K562 (cell line): Measurements from ENCODE around the gene SGPP2. TPM values are rescaled to one million over a fixed set of nuclear protein-coding genes. Genes with fewer than 3 reads are reported as not detected.

Experiments used
- ATAC-seq: fragments of 200-7000 bp; cut with Tn5 transposase; 3 replicates; pipeline ENCODE4 v1.9.1; 2020; ENCODE audit warnings: moderate library complexity
- BruUV-seq: library from RNA; stranded (reverse); fragments of 400-500 nt; replicated peaks from 2 replicates; lab custom pipeline; 2021; lab: Mats Ljungman, UMichigan
- CTCF ChIA-PET: fragments of 300-600 bp; formaldehyde crosslinking; extraction: SDS; loops from one replicate; lab custom pipeline; 2021; ENCODE audit warnings: low intra/inter-chr PET ratio; lab: Yijun Ruan, JAX
- POLR2A ChIA-PET: fragments of 300-600, 350-650 bp; sonication (Branson Sonifier 250); formaldehyde crosslinking; extraction: SDS; loops from one replicate; lab custom pipeline; 2021; ENCODE audit warnings: antibody characterized with exemption, inconsistent platforms; lab: Yijun Ruan, JAX
- DNase-seq, 4 experiments: peaks; one replicate each; pipeline versions ENCODE4 v3.0.0 to v3.0.0-alpha.2; 2011 to 2018; ENCODE audit warnings: low spot score in 3 of 4, mixed read lengths in 3 of 4; ENCODE audit errors: extremely low read depth in 1 of 4
- FAIRE-seq: peaks from 2 replicates; lab custom pipeline; 2011; peaks lifted over from hg19 to GRCh38; lab: Jason Lieb, UNC
- H2AFZ ChIP-seq: 2 replicates; pipeline ENCODE4 v1.6.0; 2011; ENCODE audit warnings: low read depth, low read length, control low read depth, inconsistent platforms
- H3K27ac ChIP-seq: fragments of 200-600 bp; 3 replicates; pipeline ENCODE4 v1.8.0; 2011; ENCODE audit warnings: low read depth, mild to moderate bottlenecking, control low read depth, inconsistent platforms, low read length, moderate library complexity, mixed read lengths; ENCODE audit errors: extremely low read depth
- H3K27me3 ChIP-seq, 2 experiments: fragments of 300-600 bp in 1 of 2; 2 replicates in 1 of 2; 3 replicates in 1 of 2; pipeline versions ENCODE4 v1.6.0 to v1.8.0; 2011; ENCODE audit warnings: inconsistent platforms in 2 of 2, low read length in 2 of 2, mild to moderate bottlenecking in 1 of 2, mixed read lengths in 1 of 2, moderate library complexity in 1 of 2; ENCODE audit not compliant: control insufficient read depth in 2 of 2, insufficient read depth in 2 of 2
- H3K36me3 ChIP-seq: fragments of 300-600 bp; 3 replicates; pipeline ENCODE4 v1.8.0; 2011; ENCODE audit warnings: mild to moderate bottlenecking, low read length, inconsistent platforms; ENCODE audit not compliant: control insufficient read depth, insufficient read depth
- H3K4me1 ChIP-seq, 2 experiments: fragments of 200-600 bp in 1 of 2; replicated peaks in 1 of 2; 2 replicates in 1 of 2; 3 replicates in 1 of 2; pipeline versions ENCODE4 v1.5.1 to v1.8.0; 2011; ENCODE audit warnings: inconsistent platforms in 2 of 2, low read length in 2 of 2, mild to moderate bottlenecking in 1 of 2, mixed read lengths in 1 of 2, moderate library complexity in 1 of 2; ENCODE audit not compliant: control insufficient read depth in 2 of 2, insufficient read depth in 2 of 2
- H3K4me2 ChIP-seq: 2 replicates; pipeline ENCODE4 v1.6.1; 2011; ENCODE audit warnings: low read length, control low read depth, inconsistent platforms, mixed read lengths; ENCODE audit not compliant: insufficient read depth
- H3K4me3 ChIP-seq: fragments of 200-600 bp; sonication (generic), shearing (Covaris generic); 2 replicates; pipeline ENCODE4 v1.5.1; 2016; ENCODE audit warnings: control low read depth, inconsistent platforms
- H3K79me2 ChIP-seq: fragments of 200-600 bp; 3 replicates; pipeline ENCODE4 v1.8.0; 2011; ENCODE audit warnings: low read length, inconsistent platforms; ENCODE audit not compliant: control insufficient read depth, insufficient read depth
- H3K9ac ChIP-seq, 2 experiments: 2 replicates each; pipeline versions ENCODE4 v1.6.0 to v1.6.1; 2011; ENCODE audit warnings: low read depth in 2 of 2, low read length in 2 of 2, control low read depth in 1 of 2, inconsistent platforms in 1 of 2, mild to moderate bottlenecking in 1 of 2, mixed read lengths in 1 of 2; ENCODE audit not compliant: insufficient read depth in 1 of 2
- H3K9me1 ChIP-seq: one replicate; pipeline ENCODE4 v1.6.0; 2011; ENCODE audit warnings: inconsistent platforms, mild to moderate bottlenecking, low read length, moderate library complexity; ENCODE audit not compliant: control insufficient read depth, insufficient read depth
- H3K9me3 ChIP-seq: replicated peaks from 2 replicates; pipeline ENCODE4 v1.5.1; 2011; ENCODE audit warnings: low read depth, low read length, inconsistent platforms; ENCODE audit not compliant: control insufficient read depth, insufficient read depth
- H4K20me1 ChIP-seq: replicated peaks from 2 replicates; pipeline ENCODE4 v1.6.1; 2011; ENCODE audit warnings: low read length, inconsistent platforms, mixed read lengths; ENCODE audit not compliant: control insufficient read depth, insufficient read depth
- CHD2 ChIP-seq: IDR thresholded peaks from 2 replicates; pipeline ENCODE4 v1.6.1; 2011; ENCODE audit warnings: low read depth, low read length
- COPS2 ChIP-seq: fragments of 450-650 bp; conservative IDR thresholded peaks from 2 replicates; pipeline ENCODE4 v1.6.1; 2016; ENCODE audit warnings: mild to moderate bottlenecking, moderate library complexity
- ZBTB7A ChIP-seq: IDR thresholded peaks from 2 replicates; pipeline ENCODE4 v1.6.1; 2011; ENCODE audit warnings: low read depth, mild to moderate bottlenecking, low read length, moderate library complexity, borderline replicate concordance; ENCODE audit not compliant: control insufficient read depth
- ZFP1 ChIP-seq: fragments of 450-650 bp; formaldehyde crosslinking; IDR thresholded peaks from 2 replicates; pipeline ENCODE4 v1.4.0; 2020; ENCODE audit warnings: mild to moderate bottlenecking, mixed read lengths
- ZNF76 ChIP-seq: fragments of 250-450 bp; sonication (Bioruptor Pico); IDR thresholded peaks from 2 replicates; pipeline ENCODE4 v1.4.0; 2020; ENCODE audit warnings: mild to moderate bottlenecking, moderate library complexity, borderline replicate concordance
- WGBS: fragments of 100-300 bp; shearing (Covaris generic); methylation state at CpG from one replicate; pipeline ENCODE4 v1.1.6; 2016; ENCODE audit warnings: low coverage, mixed read lengths; ENCODE audit not compliant: insufficient coverage; ENCODE audit errors: missing lambda C conversion rate; 5-methylcytosine and 5-hydroxymethylcytosine counted together
- in situ Hi-C: fragments of 300-500 bp; cut with MboI; formaldehyde crosslinking; loops from 4 replicates; pipeline ENCODE4 v1.15.0; 2018; ENCODE audit warnings: inconsistent platforms, mixed read lengths
- intact Hi-C: fragments of 100-400 bp; cut with micrococcal nuclease; formaldehyde crosslinking; loops from 2 replicates; pipeline ENCODE4 v1.14.2; 2022
- polyA plus RNA-seq, 8 experiments: library from polyadenylated mRNA; depleted of rRNA in 4 of 8; stranded (reverse) in 5 of 8; unstranded in 3 of 8; fragments of >200 nt; fragmentation: Nextera tagmentation in 2 of 8; fragmentation: Illumina TruSeq in 1 of 8; extraction: Ambion mirVana in 2 of 8; extraction: Trizol in 1 of 8; gene quantifications; 2 replicates each; pipeline versions ENCODE4 v1.2.1 to v1.2.3, GENCODE V29; 2011 to 2014; ENCODE audit warnings: inconsistent platforms in 1 of 8, missing spikeins in 1 of 8
- total RNA-seq, 7 experiments: library from RNA; depleted of rRNA in 6 of 7; stranded (reverse); fragments of >200 nt in 6 of 7; fragmentation: Illumina TruSeq in 2 of 7; extraction: Trizol in 2 of 7; gene quantifications; 2 replicates each; pipeline versions ENCODE4 v1.2.1 to v1.2.3, GENCODE V29; 2011 to 2021; ENCODE audit warnings: low replicate concordance in 1 of 7
- TF ChIP-seq, protein P1 (sequence below): sonication (generic); IDR thresholded peaks from 2 replicates; pipeline ENCODE4 v1.6.1; 2016
- TF ChIP-seq, protein P2 (sequence below): sonication (generic); formaldehyde crosslinking; IDR thresholded peaks from 2 replicates; pipeline ENCODE4 v1.8.1; 2022; ENCODE audit warnings: missing genetic modification reagents
- TF ChIP-seq, protein P3 (sequence below), 2 experiments: IDR thresholded peaks; 2 replicates each; pipeline ENCODE4 v1.6.1; 2012; ENCODE audit warnings: improper control_type of control experiment in 2 of 2, low read depth in 2 of 2, low read length in 2 of 2, borderline replicate concordance in 1 of 2
- TF ChIP-seq, protein P4 (sequence below), 2 experiments: fragments of 450-650 bp in 1 of 2; IDR thresholded peaks; 2 replicates each; pipeline ENCODE4 v1.6.1; 2011 to 2017; ENCODE audit warnings: low read depth in 2 of 2, antibody characterized with exemption in 1 of 2, borderline replicate concordance in 1 of 2, low read length in 1 of 2, mild to moderate bottlenecking in 1 of 2, mixed read lengths in 1 of 2; ENCODE audit not compliant: control insufficient read depth in 1 of 2

SGPP2 gene
- total and polyA plus RNA-seq, 9 of the 15 experiments (the other 6 are each of a cell fraction or from before 2014, with no cell fraction given), result 0.01 to 0.04 TPM; not detected in 7

DNA sequence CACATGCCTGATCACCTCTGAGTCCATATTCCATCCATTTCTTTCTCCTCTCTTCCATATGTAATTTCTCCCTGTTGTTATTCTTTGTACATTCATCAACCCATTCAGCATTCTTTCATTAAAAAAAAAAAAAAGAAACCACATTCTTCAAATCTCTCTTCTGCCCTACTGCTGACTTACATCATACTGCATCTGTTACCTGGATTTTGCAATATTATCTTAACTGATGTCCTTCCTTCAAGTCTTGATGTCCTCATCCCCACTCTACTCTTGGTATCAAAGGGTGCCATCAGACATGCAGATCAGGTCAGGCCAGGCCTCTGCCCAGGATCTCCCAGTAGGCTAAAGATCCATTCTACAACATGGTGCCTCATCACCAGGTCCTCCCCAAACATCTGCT, 90.6 kb downstream of the SGPP2 start (continued):
- TF ChIP-seq, protein P1, sequence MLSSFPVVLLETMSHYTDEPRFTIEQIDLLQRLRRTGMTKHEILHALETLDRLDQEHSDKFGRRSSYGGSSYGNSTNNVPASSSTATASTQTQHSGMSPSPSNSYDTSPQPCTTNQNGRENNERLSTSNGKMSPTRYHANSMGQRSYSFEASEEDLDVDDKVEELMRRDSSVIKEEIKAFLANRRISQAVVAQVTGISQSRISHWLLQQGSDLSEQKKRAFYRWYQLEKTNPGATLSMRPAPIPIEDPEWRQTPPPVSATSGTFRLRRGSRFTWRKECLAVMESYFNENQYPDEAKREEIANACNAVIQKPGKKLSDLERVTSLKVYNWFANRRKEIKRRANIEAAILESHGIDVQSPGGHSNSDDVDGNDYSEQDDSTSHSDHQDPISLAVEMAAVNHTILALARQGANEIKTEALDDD, result no peak
- TF ChIP-seq, protein P2, sequence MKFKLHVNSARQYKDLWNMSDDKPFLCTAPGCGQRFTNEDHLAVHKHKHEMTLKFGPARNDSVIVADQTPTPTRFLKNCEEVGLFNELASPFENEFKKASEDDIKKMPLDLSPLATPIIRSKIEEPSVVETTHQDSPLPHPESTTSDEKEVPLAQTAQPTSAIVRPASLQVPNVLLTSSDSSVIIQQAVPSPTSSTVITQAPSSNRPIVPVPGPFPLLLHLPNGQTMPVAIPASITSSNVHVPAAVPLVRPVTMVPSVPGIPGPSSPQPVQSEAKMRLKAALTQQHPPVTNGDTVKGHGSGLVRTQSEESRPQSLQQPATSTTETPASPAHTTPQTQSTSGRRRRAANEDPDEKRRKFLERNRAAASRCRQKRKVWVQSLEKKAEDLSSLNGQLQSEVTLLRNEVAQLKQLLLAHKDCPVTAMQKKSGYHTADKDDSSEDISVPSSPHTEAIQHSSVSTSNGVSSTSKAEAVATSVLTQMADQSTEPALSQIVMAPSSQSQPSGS (CRISPR knock-in tag), result no peak

DNA sequence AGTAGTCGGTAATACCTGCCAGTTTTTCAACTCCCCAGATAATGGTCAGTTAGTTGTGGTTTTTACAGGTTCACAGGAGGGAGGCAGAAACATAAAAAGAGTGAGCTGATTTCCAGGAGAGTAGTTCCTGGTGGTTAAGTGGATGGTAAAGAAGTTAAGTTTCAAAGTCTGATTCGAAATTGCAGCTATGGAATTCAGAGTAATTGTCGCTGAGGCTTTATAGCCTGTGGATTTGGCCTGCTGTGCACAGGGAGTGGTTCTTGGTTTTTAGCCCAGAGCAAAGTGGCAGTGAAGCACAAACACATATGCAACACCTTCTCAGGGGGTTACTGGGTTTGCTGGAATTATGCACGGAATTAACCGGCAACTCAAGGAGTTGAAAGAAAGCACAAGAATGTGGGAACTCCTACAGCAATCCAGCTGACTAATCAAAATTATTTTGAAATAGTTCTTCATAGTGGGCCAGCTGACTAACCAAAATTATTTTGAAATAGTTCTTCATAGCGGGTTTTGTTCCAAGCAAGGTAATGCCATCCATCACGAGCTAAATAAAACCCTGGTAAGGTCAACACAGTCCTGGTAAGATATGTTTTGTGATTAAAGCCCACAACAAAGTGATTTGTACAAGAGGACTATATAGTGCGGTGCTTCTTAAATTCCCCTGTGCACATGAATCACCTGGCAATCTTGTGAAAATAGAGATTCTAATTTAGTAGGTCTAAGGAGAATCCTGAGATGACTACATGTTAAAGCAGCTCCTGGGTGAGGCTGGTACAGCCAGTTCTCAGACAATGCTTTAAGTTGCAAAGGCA, 94.4 kb downstream of the SGPP2 start:
- ATAC-seq (no peak), FAIRE-seq (no peak), DNase-seq (no peak)
- Histone ChIP-seq H2AFZ (no peak overlapping the region), H3K4me3 (no peak overlapping the region), H4K20me1 (no peaks in the 10 kb centered on the region), H3K9me3 (no peaks in the 10 kb centered on the region), H3K27ac (no peak overlapping the region), H3K4me1 (no peaks in the 10 kb centered on the region), H3K4me2 (no peak overlapping the region), H3K36me3 (no peaks in the 10 kb centered on the region), H3K27me3 (no peaks in the 10 kb centered on the region; a peak in 1 of 5 replicates), H3K79me2 (no peaks in the 10 kb centered on the region), H3K9ac (no peak overlapping the region), H3K9me1 (no peaks in the 10 kb centered on the region)
- intact Hi-C loops (no loop called here), in situ Hi-C loops (no loop called here)
- POLR2A ChIA-PET, result no interaction called here
- no TSS peak for BruUV-seq
- CTCF ChIA-PET, result no interaction called here
- WGBS, result 2% methylated on average over 8 of the region's 8 CpGs
- TF ChIP-seq COPS2 (no peak), ZNF76 (CRISPR knock-in tag) (no peak), ZFP1 (no peak), CHD2 (no peak), ZBTB7A (no peak)
- TF ChIP-seq, protein P3, sequence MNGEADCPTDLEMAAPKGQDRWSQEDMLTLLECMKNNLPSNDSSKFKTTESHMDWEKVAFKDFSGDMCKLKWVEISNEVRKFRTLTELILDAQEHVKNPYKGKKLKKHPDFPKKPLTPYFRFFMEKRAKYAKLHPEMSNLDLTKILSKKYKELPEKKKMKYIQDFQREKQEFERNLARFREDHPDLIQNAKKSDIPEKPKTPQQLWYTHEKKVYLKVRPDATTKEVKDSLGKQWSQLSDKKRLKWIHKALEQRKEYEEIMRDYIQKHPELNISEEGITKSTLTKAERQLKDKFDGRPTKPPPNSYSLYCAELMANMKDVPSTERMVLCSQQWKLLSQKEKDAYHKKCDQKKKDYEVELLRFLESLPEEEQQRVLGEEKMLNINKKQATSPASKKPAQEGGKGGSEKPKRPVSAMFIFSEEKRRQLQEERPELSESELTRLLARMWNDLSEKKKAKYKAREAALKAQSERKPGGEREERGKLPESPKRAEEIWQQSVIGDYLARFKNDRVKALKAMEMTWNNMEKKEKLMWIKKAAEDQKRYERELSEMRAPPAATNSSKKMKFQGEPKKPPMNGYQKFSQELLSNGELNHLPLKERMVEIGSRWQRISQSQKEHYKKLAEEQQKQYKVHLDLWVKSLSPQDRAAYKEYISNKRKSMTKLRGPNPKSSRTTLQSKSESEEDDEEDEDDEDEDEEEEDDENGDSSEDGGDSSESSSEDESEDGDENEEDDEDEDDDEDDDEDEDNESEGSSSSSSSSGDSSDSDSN (IDR thresholded peaks at IDR 0.05; ENCODE audit: borderline replicate concordance in 1 of 2, low read depth in 2 of 2, low read length in 2 of 2), result no peak
- TF ChIP-seq, protein P4, sequence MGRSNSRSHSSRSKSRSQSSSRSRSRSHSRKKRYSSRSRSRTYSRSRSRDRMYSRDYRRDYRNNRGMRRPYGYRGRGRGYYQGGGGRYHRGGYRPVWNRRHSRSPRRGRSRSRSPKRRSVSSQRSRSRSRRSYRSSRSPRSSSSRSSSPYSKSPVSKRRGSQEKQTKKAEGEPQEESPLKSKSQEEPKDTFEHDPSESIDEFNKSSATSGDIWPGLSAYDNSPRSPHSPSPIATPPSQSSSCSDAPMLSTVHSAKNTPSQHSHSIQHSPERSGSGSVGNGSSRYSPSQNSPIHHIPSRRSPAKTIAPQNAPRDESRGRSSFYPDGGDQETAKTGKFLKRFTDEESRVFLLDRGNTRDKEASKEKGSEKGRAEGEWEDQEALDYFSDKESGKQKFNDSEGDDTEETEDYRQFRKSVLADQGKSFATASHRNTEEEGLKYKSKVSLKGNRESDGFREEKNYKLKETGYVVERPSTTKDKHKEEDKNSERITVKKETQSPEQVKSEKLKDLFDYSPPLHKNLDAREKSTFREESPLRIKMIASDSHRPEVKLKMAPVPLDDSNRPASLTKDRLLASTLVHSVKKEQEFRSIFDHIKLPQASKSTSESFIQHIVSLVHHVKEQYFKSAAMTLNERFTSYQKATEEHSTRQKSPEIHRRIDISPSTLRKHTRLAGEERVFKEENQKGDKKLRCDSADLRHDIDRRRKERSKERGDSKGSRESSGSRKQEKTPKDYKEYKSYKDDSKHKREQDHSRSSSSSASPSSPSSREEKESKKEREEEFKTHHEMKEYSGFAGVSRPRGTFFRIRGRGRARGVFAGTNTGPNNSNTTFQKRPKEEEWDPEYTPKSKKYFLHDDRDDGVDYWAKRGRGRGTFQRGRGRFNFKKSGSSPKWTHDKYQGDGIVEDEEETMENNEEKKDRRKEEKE (IDR thresholded peaks at IDR 0.05; ENCODE audit: borderline replicate concordance in 1 of 2, control insufficient read depth in 1 of 2, low read depth in 2 of 2, low read length in 1 of 2), result no peak
